Stimulated activated CD8-positive, alpha-beta memory T cell treated with anti-CD3 and anti-CD28 coated beads, Interleukin-7, amount 100 ng/mL, for 4 hours (primary cell): Measurements from ENCODE around the gene SCARB2.

ENCODE experiments used
- DNase-seq, 2 donors: peaks; one replicate each; pipeline ENCODE4 v3.0.0-alpha.2; 2020; ENCODE audit warnings: low read depth in 2 of 2

SCARB2 gene

DNA sequence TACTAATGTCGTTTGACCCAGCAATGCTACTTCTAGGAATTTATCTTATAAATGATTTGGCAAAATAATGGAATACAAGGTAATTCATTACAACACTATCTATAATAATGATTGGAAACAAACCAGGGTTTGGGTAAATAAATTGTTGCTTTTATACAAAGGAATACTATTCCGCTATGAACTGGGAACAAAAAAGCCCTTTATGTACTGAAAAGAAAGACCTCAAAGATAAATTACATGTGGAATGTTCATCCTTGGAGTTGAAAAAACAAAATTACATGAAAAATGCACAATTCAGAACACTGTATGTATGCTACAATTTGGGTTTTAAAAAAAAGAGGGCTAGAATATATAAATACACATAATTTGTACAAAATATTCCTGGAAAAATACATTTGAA, 60.3 kb downstream of the SCARB2 start:
- no peak for DNase-seq

DNA sequence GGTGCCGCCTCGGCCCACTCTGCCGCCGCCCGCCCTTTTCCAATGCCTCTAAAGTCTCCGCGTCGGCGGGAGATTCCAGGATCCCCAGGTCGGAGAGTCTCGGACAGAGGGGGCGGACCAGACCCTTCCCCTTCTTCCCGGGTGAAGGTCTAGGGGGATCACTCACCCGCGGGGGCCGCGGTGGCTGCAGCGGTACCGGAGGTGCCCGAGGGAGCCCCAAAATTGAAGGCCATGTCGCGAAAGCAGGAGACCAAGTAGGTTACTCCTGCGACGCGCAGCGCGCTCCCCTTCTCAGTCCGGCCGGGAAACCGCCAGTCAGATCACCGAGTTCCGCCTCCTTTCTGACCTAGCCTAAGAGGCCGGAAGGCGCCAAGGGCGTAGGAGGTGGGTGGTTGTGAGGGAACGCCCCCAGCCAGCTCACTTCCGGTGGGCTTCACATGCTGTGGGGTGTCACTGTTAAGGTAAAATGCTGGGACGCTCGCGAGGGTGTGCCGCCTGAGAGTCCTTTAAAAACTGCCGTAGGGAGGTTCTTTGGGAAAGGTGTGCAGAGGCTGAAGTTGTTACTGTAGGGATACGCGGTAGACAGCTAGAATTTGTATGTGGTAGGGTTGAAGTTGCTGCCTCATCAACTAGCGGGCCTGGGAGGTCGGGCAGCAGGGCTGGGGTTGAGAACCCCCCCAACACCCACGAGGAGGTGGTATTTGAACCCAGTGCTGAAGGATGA, 65.3 kb downstream of the SCARB2 start, which contains the start of gene NUP54:
NUP54 (minus strand) TSS at position 256 of the 724 bp plus-strand sequence; CDS start at position 233, 23 bp downstream.
- peak; percentile 93 to 95 for DNase-seq

DNA sequence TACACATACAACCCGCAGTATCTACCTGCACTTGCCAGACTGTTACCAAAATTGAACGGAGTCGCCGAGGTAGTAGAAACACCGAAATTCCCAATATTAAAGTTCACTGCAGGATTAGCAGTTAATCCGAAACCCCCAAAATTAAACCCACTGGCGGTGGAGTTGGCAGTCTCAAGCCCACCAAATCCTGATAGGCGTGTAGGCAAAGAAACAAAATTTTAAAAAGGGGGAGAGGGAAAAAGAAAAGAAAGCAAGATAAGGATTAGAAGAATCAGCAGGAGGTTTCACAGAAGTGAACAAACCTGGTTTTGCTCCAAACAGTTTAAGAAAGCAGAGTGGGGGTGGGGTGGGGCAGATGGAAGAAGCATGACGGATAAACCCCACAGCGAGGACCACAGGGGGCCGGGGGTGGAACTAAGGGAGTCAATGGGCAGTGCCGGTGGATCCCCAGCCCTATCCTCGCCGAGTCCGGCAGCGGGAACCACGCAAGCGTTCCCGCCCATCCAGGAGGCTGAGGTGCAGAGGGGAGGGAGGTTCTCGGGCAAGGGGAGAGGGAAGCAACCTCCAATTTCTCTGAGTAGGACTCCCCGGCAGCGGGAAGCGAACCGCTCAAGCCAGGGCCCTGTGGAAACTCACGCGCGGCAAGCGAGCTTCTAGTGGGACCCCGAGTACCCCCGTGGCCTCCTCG, 66.0 kb downstream of the SCARB2 start:
- DNase-seq = peak; percentile 0 to 12

DNA sequence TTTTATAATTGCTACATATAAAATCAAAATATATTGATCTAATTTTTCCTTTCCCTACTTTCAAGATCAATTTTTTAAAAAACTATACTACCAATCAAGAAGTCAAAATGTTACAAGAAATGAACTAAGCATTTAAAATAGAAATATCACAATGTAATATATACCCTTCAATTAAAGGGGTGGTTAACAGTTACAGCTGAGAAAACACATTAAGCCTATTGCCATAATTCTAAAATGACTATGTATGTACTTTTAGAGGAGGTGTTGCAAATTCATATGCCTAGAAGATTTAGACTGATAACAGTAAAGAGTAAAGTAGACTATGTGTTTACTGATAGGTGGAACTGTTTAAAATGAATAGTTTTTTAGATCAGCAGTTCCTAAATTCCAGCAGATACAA, 69.1 kb downstream of the SCARB2 start:
- DNase-seq = no peak

DNA sequence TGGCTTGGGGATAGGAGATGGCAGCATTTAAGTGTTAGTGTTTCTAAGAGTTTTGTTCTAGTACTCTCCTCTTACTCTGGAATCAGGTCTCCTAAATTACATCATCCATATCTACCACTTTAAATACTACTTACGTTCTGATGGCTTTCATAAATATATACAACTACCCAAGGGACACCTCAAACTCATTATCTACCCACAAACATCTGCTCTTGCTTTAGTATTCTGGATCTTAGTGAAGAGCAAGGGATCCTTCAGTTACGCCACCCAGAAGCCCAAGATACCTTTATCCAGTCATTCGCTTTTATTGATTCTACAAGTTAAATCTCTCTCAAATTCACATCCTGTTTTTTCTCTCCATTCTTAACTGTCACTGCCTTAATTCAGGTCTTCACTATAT, 72.4 kb downstream of the SCARB2 start:
- DNase-seq = no peak

DNA sequence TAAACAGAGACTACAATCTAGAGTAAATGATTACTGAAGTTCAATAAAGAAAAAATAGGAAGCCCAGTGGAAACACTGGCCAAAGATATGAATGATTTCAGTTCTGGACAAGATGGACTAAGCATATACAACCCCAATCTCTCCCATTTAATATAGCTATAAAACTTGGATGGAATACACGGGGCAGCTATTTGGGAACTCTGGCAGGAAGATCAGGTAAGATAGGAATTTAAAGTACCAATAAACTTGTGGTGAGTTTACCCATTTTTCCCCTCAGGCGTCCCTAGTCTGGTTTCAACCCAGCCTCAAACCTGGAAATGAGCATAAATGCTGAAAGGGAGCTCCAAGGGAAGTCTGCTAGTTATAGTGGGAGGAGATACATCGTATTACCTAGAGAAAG, 85.9 kb downstream of the SCARB2 start:
- no peak for DNase-seq

DNA sequence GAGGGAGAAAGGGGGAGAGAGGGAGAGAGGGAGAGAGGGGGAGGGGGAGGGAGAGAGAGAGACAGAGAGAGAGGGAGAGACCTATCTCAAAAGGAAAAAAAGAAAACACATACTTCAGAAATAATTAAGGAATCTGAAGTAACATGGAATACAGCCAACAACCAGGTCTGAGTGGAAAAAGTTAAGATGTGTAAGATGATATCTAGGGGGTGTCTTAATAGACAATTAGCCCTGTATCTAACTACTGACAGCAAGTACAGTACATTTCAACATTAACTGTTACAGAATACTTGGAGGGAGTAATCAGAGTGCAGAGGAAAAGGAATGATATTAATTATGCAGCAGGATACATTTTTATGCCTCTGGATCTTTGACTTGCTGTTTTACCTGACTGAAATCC, 87.8 kb downstream of the SCARB2 start:
- DNase-seq = no peak

DNA sequence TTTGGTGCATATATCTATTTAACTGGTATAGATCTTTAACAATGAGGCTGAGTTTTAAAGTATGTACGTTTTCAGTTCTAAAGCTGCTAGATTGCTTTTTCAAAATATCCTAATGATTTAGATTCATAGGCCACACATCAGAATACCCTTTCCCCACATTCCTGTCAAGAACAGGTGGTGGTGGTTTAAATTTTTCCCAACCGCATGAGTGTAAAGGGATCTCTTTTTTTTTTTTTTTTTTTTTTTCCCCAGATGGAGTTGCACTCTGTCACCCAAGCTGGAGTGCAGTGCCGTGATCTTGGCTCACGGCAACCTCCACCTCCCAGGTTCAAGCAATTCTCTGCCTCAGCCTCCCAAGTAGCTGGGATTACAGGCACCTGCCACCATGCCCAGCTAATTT, 93.4 kb downstream of the SCARB2 start:
- no peak for DNase-seq

DNA sequence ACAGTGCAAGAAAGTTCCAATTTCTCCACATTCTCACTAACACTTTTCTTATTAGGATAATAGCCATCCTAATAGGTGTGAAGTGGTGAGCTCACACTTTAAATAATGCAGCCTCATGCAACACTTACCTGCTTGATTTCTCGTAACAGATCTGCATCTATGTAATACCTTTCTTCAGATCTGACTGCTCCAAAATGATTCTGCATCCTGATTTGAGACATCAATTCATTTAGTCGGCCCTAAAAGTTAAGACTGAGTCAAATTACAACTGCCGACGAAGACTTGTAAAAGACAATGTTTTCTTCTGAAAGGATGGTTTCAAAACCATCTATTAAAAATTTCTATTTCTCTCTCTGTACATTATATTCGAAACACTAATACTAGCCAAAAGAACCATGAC, 96.1 kb downstream of the SCARB2 start:
- no peak for DNase-seq

DNA sequence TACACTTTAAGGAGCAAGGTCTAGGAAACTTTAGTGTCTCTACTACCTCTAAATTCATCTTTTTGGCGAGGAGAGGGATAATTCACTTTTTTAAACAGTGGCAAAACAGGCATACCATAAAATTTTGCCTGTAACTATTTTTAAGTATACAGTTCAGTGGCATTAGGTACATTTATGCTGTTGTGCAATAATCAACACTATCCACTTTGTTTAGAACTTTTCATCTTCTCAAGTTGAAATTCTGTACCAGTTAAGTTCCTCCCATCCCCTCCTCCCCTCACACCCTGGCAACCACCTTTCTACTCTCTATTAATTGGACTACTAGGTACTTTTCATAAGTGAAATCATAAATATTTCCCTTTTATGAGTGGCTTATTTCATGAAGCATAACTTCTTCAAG, 96.8 kb downstream of the SCARB2 start:
- no peak for DNase-seq
